ENCODE measurements around the gene PRDM5.
"Not testable (repeated sequence)": the region's sequence is repeated elsewhere in the genome, so short reads cannot be mapped to it uniquely, and the experiment has no call there.

The PRDM5 gene

DNA sequence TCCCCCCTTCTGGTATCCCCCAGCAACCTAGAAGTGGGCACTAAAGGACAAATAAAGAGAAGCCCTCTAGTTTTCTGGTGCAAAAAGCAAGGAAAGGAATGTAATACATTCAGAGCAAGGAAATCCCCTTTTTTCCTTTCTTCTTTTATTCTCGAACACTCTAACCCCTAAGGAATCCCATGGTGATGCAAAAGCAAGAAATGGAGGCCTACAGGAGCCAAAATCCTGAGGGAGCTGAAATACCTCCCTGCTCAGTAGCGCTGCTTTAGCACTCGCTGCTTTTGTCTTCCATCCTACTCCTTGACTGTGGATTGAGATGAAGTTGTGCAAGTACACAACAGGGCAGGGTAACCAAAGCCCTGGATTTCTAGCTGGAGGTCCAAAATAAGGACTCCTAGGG, 251.0 kb downstream of the PRDM5 start:
- TF ChIP-seq, protein P1, sequence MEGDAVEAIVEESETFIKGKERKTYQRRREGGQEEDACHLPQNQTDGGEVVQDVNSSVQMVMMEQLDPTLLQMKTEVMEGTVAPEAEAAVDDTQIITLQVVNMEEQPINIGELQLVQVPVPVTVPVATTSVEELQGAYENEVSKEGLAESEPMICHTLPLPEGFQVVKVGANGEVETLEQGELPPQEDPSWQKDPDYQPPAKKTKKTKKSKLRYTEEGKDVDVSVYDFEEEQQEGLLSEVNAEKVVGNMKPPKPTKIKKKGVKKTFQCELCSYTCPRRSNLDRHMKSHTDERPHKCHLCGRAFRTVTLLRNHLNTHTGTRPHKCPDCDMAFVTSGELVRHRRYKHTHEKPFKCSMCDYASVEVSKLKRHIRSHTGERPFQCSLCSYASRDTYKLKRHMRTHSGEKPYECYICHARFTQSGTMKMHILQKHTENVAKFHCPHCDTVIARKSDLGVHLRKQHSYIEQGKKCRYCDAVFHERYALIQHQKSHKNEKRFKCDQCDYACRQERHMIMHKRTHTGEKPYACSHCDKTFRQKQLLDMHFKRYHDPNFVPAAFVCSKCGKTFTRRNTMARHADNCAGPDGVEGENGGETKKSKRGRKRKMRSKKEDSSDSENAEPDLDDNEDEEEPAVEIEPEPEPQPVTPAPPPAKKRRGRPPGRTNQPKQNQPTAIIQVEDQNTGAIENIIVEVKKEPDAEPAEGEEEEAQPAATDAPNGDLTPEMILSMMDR (IDR thresholded peaks at IDR 0.05; ENCODE audit: low read length, missing control alignments): no peak
- no peak for DNase-seq (ENCODE audit: low read depth)
- no peak overlapping the region for H3K4me3 ChIP-seq (replicated peaks; ENCODE audit: low read depth, low read length)

GRCh38 chr4:120667102-120667501, 255.4 kb downstream of the PRDM5 start:
- TF ChIP-seq, protein P1 (IDR thresholded peaks at IDR 0.05; ENCODE audit: low read length, missing control alignments): no peak
- no peak overlapping the region for H3K4me3 ChIP-seq (replicated peaks; ENCODE audit: low read depth, low read length)
- DNase-seq (ENCODE audit: low read depth): no peak

- DNase-seq (ENCODE audit: low read depth): no peak
- TF ChIP-seq, protein P1 (IDR thresholded peaks at IDR 0.05; ENCODE audit: low read length, missing control alignments): no peak
Observed at GRCh38 chr4:120664851-120665250, 257.7 kb downstream of the PRDM5 start.

GRCh38 chr4:120659616-120660170, 262.8 kb downstream of the PRDM5 start:
- TF ChIP-seq, protein P1 (IDR thresholded peaks at IDR 0.05; ENCODE audit: low read length, missing control alignments): no peak
- no peak for DNase-seq (ENCODE audit: low read depth)
- no peak overlapping the region for H3K4me3 ChIP-seq (replicated peaks; ENCODE audit: low read depth, low read length)

More at GRCh38 chr4:120664851-120665250, 257.7 kb downstream of the PRDM5 start:
- no peak overlapping the region for H3K4me3 ChIP-seq (replicated peaks; ENCODE audit: low read depth, low read length)

- DNase-seq (ENCODE audit: low read depth): peak; percentile 16
- TF ChIP-seq, protein P1 (IDR thresholded peaks at IDR 0.05; ENCODE audit: low read length, missing control alignments): no peak
Observed at GRCh38 chr4:120658772-120659171, 263.8 kb downstream of the PRDM5 start.

DNA sequence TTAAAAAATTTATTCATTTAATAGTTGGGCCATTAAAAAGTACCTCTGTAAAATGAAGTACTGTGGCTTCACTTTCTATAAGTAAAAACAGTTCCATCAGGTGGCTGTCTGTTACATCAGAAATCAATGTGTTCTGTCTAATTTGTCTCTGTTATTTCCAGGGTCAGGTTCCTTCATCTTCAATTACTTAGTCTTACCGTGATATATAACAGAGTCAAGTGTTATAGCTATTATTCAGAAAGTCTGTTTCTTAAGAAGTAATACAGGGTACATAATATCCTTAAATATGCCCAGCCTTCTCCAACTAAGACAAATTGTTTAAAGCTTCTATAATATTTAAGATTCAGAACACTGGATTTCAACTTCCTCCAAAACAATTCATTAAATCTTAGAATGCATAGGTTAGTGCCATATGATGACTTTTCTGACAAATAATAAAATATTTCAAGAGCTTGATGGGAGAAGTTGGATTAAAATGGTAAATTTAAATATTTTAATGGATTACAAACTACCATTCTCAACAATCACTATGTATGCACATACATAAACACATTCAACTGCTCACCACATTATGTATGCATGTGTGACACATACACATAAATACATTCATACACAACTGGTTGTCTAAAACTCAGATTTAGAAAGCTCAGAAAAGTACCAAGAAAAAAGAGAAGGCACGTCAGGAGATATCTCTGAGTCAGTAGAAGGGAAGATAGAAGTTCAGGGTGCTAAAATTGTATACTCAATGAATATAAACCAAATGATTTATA, 268.5 kb downstream of the PRDM5 start:
- no peak for DNase-seq (ENCODE audit: low read depth)
- no peak overlapping the region for H3K4me3 ChIP-seq (replicated peaks; ENCODE audit: low read depth, low read length)
- TF ChIP-seq, protein P1 (IDR thresholded peaks at IDR 0.05; ENCODE audit: low read length, missing control alignments): no peak

More at GRCh38 chr4:120658772-120659171, 263.8 kb downstream of the PRDM5 start:
- no peak overlapping the region for H3K4me3 ChIP-seq (replicated peaks; ENCODE audit: low read depth, low read length)

DNA sequence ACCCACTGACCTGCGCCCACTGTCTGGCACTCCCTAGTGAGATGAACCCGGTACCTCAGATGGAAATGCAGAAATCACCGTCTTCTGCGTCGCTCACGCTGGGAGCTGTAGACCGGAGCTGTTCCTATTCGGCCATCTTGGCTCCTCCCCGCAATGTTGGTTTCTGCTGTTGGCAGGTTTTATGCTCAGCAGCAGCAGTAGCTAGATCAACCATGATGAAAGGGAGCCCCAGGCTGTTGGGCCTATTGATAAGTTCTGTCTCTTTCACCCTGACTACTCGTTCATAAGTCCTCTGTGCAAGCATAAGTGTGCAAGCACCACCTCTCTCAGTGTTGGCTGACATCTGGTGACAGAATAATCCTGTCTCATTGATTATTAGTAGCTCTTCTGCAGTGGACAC, 274.2 kb downstream of the PRDM5 start:
- H3K4me3 ChIP-seq (replicated peaks; ENCODE audit: low read depth, low read length); DNase-seq (ENCODE audit: low read depth): not testable (repeated sequence)
